Umbilical cord (tissue), 2 donors: ENCODE results near the gene BACH2. TPM values are rescaled to one million over a fixed set of nuclear protein-coding genes. Genes with fewer than 3 reads are reported as not detected.
"Not testable (repeated sequence)": the region's sequence is repeated elsewhere in the genome, so short reads cannot be mapped to it uniquely, and the experiment has no call there.

Experiments used
- DNase-seq: peaks from one replicate; pipeline ENCODE4 v3.0.0-alpha.2; 2015; ENCODE audit warnings: low spot score
- total RNA-seq: library from RNA; depleted of rRNA; stranded (reverse); fragments of >200 nt; gene quantifications from one replicate; pipeline ENCODE4 v1.2.3, GENCODE V29; 2014; ENCODE audit warnings: low replicate concordance; ENCODE audit not compliant: insufficient read depth

Gene BACH2
- total RNA-seq, 1 donor from 2014 or later = 7.9 TPM

- not testable (repeated sequence) for DNase-seq
Observed at GRCh38 chr6:89971338-89972024, 325.2 kb downstream of the BACH2 start.

GRCh38 chr6:89970609-89971337 lies 325.9 kb downstream of the BACH2 start:
- DNase-seq = peak; percentile 85

DNA sequence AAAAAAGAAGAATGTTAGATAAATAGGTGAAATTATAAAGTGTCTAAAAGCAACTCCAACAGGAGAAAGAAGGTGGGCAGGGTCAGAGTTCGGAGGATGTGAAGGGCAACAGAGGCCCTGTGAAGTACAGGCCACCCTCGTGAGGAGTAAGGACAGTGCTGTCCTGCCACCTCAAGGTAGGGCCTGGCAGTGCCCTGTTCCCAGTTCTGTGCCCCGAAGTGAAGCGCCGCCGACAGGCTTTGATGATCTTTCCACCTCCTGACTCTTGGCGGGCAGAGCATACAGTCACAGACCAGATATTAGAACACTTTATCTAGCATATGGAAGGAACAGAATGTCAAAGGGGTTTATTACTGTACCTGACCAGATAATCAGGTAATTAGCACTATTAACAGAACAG lies 326.6 kb downstream of the BACH2 start:
- DNase-seq = no peak

DNA sequence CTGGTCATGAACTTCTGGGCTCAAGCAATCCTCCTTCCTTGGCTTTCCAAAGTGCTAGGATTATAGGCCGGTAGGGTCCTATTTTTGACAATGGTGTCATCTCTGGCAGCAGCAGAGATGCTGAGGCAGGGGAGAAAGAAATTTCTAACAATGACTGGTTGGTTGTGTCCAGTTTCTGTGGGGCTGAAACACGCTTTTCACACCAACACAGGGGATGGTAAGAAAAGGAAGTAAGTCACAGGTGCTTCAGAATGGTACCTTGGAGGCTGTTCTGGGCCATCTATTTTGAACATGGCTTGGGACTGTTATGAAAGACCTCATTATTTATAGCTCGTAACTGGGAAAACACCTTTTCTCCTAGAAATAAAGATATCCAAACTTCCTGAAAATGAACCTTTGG lies 329.7 kb downstream of the BACH2 start:
- DNase-seq = no peak

DNA sequence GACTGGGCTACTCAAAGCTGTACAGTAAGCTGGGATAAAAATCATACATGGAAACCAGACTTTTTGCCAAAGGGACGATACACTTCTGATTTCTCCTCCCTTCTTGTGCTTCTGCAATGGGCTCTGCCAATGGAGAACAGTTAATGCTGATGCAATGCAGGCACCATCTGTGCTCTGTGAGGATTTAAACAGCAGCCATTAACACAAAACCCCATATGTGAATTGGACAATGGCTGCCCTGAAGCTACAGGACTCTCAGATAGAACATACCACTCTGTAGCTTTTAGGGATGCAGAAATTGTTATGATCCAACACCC lies 330.5 kb downstream of the BACH2 start:
- peak; percentile 99 for DNase-seq

- DNase-seq = no peak
Observed at GRCh38 chr6:89965441-89966227, 331.0 kb downstream of the BACH2 start.

DNA sequence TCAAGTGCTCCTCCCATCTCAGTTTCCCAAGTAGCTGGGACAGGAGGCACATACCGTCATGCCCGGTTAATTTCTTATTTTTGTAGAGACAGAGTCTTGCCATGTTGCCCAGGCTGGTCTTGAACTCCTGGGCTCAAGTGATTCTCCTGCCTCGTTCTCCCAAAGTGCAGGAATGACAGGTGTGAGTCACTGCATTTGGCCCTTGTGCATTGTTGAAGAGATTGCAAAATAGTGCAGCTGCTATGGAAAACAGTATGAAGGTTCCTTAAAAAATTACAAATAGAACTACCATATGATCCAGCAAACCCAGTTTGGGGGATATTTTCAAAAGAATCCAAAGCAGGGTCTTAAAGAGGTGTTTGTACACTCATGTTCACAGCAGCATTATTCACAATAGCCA lies 333.3 kb downstream of the BACH2 start:
- no peak for DNase-seq

DNA sequence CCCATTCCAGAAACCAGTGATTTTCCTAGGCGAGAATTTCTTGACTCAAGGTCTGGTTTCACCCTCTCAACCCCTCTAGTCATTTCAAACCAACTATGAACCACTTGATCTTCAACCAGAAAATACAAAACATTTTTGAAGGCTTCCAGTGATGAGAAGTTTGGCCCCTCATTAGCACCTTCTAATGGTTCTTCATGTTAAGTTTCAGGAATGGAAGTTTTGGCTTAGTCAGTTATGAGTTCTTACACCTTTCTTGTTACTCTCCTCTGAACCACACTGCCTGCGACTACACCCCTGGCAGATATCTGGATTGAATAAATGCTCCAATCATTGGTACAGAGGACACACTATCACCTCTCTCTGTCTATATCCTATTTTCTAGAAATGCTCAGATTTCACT lies 335.2 kb downstream of the BACH2 start:
- no peak for DNase-seq

DNA sequence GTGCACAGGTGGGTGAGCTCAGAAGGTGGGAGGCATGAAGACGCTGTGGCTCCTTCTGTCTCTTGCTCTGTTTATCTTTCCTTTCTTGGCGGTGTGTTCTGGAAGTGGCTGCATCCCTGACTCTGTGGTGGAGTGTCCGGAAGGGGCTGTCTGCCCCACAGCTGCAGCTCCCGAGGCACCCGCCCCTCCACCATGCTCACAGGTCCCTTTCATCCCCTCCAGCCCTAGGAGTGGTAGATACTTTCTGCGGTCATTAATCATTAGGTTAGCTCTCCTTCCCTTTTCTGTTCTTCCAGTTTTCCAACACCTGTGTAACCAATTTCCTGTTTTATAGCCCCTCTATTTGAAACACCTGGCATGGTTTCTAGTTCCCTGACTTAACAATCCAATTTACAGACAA lies 336.8 kb downstream of the BACH2 start:
- DNase-seq = no peak

- DNase-seq = no peak
Observed at GRCh38 chr6:89956182-89956581, 340.5 kb downstream of the BACH2 start.

DNA sequence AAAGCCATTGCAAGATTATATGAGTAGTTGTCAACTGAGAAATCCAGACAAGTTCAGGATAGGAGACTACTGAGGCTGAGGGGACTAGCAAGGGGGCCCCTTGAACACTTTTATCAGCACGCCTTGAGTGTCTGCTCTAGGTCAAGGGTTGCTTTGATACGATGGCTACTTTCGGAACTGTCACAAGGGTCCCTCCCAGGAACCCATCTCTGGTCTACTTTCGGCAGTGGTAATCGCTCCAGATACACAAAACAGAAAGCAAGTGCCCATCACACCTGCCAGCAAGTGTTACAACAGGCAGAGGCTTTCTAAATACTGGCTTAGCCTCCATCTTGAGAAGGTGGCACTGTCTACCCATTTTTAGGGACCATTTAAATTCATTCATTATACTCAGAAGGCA lies 341.3 kb downstream of the BACH2 start:
- no peak for DNase-seq

- no peak for DNase-seq
Observed at GRCh38 chr6:89954721-89955148, 341.9 kb downstream of the BACH2 start.

DNA sequence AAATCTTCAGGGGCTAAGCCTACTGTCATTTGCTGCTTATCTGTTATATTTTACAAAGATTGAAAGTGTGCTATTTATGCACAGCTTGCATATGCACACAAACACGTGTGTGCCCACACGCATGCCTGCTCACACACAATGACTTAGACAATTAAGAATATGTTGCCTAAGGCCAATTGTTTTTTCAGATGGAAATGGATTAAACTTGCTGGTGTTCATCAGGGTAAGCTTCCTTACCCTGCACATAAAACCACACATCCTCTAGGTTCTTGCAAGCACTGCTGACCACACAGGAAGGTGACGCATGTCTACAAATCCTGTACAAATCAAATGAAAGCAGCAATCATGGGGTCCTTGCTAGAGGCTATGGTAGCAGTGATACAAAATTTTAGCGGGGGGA lies 344.0 kb downstream of the BACH2 start:
- no peak for DNase-seq

GRCh38 chr6:89952105-89952671 lies 344.5 kb downstream of the BACH2 start:
- no peak for DNase-seq

DNA sequence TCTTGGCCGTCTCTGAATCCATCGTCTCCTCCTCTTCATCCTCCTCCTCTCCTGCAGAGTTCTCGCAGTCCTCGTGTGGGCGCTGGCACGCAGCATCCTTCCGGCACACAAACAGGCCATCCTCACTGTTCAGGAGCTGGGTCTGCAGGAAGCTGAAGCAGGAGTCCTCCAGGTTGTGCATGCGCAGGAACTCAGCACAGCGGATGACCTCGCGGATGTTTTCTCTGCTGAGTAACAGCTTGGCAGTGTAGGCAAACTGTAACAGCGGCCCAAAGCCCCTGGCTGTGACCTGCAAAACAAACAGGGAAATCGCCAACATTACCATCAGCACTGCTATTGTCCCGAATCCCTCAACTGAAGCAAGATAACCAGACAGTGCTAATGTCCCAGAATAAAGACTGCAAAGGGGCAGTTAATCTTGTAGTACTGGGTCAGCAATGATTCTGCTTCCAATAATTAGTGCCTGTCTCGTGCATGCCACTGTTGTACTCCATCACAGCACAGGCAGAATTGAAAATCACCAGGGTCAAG lies 345.0 kb downstream of the BACH2 start:
- peak; percentile 70 for DNase-seq

DNA sequence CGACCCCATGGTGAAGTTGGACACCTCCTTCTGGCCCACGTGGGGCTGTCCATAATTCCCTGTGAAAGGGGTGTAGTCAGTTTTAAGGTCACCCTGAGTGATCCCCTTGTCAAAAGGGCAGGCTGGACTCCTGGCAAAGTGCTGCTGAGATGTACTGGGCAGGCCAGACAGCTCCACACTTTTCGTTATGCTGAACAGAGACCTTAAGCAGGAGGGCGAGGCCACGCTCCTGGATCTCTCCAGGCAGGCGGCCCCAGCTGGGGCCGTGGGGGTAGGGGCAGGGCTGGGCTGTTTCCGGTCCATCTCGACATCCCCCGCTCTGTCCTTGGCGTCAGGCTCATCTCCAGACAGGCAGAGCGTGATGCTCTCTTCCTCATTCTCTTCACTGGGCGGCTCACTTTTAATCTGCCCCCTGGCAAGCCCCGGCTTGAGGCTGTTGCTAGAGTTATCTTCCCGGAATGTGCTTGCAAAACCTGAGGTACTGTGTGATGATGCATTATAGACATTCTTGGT lies 345.7 kb downstream of the BACH2 start:
- peak; percentile 99 for DNase-seq

GRCh38 chr6:89950446-89950845 lies 346.2 kb downstream of the BACH2 start:
- no peak for DNase-seq

GRCh38 chr6:89948876-89949275 lies 347.8 kb downstream of the BACH2 start:
- DNase-seq = no peak

GRCh38 chr6:89944826-89945407 lies 351.7 kb downstream of the BACH2 start:
- DNase-seq = no peak

- no peak for DNase-seq
Observed at GRCh38 chr6:89944181-89944755, 352.4 kb downstream of the BACH2 start.

GRCh38 chr6:89942601-89943000 lies 354.0 kb downstream of the BACH2 start:
- DNase-seq = no peak
